ENCODE measurements around the gene PICK1. TPM values are rescaled to one million over a fixed set of nuclear protein-coding genes. Genes with fewer than 3 reads are reported as not detected.

PICK1 gene
- total RNA-seq, 1 experiment from 2014 or later = 21.3 TPM

DNA sequence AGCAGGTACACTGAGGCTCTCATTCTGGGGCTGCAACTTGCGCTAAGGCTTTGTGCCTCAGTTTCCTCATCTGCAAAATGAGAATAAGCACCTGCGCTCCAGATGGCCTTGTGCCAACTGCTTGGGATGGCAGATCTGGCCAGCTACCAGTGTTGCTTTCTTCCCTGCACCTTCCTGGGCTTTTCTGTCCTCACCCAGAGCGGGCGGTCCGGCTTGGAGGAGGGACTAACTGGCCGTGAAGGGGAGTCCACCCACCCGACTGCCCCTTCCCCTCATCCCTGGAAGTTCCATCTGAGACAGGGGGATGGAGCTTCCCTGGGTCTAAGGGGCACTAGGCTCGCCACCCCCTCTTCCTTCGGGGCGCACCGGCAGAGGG is 23.3 kb downstream of the PICK1 start:
- no peak overlapping the region for H3K4me3 ChIP-seq (ENCODE audit: low read depth in 2 of 2, low read length in 2 of 2)
- no peaks in the 10 kb centered on the region; the same call in 1 of the 2 replicates for H3K4me1 ChIP-seq (ENCODE audit: control insufficient read depth, insufficient read depth, low read length)
- BruUV-seq (replicated peaks) = no TSS peak
- intact Hi-C loops (cut with micrococcal nuclease; ENCODE audit: unreplicated experiment) (no loop called here), in situ Hi-C loops (cut with HindIII; ENCODE audit: low pct_unique_long_range_greater_than_20kb, low sequenced_read_pairs) (no loop called here)
- CTCF ChIA-PET = no interaction called here
- TF ChIP-seq, protein P1, sequence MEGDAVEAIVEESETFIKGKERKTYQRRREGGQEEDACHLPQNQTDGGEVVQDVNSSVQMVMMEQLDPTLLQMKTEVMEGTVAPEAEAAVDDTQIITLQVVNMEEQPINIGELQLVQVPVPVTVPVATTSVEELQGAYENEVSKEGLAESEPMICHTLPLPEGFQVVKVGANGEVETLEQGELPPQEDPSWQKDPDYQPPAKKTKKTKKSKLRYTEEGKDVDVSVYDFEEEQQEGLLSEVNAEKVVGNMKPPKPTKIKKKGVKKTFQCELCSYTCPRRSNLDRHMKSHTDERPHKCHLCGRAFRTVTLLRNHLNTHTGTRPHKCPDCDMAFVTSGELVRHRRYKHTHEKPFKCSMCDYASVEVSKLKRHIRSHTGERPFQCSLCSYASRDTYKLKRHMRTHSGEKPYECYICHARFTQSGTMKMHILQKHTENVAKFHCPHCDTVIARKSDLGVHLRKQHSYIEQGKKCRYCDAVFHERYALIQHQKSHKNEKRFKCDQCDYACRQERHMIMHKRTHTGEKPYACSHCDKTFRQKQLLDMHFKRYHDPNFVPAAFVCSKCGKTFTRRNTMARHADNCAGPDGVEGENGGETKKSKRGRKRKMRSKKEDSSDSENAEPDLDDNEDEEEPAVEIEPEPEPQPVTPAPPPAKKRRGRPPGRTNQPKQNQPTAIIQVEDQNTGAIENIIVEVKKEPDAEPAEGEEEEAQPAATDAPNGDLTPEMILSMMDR (IDR thresholded peaks at IDR 0.05) = no peak
- TF ChIP-seq, protein P2, sequence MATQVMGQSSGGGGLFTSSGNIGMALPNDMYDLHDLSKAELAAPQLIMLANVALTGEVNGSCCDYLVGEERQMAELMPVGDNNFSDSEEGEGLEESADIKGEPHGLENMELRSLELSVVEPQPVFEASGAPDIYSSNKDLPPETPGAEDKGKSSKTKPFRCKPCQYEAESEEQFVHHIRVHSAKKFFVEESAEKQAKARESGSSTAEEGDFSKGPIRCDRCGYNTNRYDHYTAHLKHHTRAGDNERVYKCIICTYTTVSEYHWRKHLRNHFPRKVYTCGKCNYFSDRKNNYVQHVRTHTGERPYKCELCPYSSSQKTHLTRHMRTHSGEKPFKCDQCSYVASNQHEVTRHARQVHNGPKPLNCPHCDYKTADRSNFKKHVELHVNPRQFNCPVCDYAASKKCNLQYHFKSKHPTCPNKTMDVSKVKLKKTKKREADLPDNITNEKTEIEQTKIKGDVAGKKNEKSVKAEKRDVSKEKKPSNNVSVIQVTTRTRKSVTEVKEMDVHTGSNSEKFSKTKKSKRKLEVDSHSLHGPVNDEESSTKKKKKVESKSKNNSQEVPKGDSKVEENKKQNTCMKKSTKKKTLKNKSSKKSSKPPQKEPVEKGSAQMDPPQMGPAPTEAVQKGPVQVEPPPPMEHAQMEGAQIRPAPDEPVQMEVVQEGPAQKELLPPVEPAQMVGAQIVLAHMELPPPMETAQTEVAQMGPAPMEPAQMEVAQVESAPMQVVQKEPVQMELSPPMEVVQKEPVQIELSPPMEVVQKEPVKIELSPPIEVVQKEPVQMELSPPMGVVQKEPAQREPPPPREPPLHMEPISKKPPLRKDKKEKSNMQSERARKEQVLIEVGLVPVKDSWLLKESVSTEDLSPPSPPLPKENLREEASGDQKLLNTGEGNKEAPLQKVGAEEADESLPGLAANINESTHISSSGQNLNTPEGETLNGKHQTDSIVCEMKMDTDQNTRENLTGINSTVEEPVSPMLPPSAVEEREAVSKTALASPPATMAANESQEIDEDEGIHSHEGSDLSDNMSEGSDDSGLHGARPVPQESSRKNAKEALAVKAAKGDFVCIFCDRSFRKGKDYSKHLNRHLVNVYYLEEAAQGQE (IDR thresholded peaks at IDR 0.05; ENCODE audit: insufficient read depth in 1 of 2, low read depth in 2 of 2, low read length in 1 of 2) = no peak
- TF ChIP-seq SIN3A (IDR thresholded peaks at IDR 0.05; ENCODE audit: borderline replicate concordance, insufficient read depth, low read depth, low read length) = no peak
- TF ChIP-seq TCF7L2 (IDR thresholded peaks at IDR 0.05; ENCODE audit: low read depth, low read length) = no peak
- no peak for TF ChIP-seq POLR2AphosphoS5 (IDR thresholded peaks at IDR 0.05; ENCODE audit: low read depth, low read length)
- H3K36me3 ChIP-seq (ENCODE audit: control insufficient read depth, insufficient read depth, low read length) = no peaks in the 10 kb centered on the region
- no peak overlapping the region for H3K27ac ChIP-seq (ENCODE audit: low read length)
- DNase-seq (ENCODE audit: low read depth, low spot score) (no peak), ATAC-seq (no peak)
- H3K9me3 ChIP-seq (ENCODE audit: control insufficient read depth, insufficient read depth, low read depth, low read length) = no peaks in the 10 kb centered on the region
- POLR2A ChIA-PET = no interaction called here
- no peaks in the 10 kb centered on the region for H3K27me3 ChIP-seq (ENCODE audit: control insufficient read depth, insufficient read depth, low read length)

DNA sequence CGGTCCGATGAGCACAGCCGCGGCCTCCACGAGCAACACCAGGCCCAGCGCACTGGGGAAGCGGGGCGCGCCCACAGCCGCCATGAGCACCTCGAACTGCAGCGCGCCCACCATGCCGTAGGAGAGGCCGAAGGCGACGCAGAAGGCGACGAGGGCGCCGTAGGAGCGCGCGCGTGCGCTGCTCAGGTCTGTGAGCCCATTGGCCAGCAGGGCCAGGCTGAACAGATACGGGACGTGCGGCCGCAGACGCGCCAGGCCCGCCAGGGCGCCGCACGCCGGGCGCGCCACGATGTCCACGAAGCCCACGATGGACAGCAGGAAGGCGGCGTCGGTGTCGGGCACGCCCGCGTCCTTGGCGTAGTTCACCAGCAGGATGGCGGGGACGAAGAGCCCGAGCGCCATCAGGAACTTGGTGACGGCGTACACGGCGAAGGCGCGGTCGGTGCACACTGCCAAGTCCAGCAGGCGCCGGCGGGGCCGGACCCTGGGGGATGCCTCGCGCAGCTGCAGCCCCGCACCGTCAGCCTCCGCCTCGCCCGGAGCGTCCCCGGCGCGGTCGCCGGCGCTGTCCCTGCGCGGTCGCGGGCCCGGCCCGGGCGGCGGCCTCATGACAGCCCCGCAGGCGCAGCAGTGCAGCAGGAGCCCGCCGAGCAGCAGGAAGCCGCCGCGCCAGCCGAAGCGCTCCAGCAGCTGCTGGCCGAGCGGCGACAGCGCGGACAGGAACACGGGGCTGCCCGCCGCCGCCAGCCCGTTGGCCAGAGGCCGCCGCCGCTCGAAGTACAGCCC is 23.8 kb downstream of the PICK1 start:
- H3K36me3 ChIP-seq (ENCODE audit: control insufficient read depth, insufficient read depth, low read length) = no peaks in the 10 kb centered on the region
- CTCF ChIA-PET = no interaction called here
- intact Hi-C loops (cut with micrococcal nuclease; ENCODE audit: unreplicated experiment) = no loop called here
- no peaks in the 10 kb centered on the region; the same call in 1 of the 2 replicates for H3K4me1 ChIP-seq (ENCODE audit: control insufficient read depth, insufficient read depth, low read length)
- in situ Hi-C loops (cut with HindIII; ENCODE audit: low pct_unique_long_range_greater_than_20kb, low sequenced_read_pairs) = no loop called here
- H3K4me3 ChIP-seq (ENCODE audit: low read depth in 2 of 2, low read length in 2 of 2) = no peak overlapping the region
- H3K27ac ChIP-seq (ENCODE audit: low read length) = no peak overlapping the region
- POLR2A ChIA-PET = no interaction called here
- H3K27me3 ChIP-seq (ENCODE audit: control insufficient read depth, insufficient read depth, low read length) = no peaks in the 10 kb centered on the region
- DNase-seq (ENCODE audit: low read depth, low spot score) = no peak
- TF ChIP-seq POLR2AphosphoS5 (IDR thresholded peaks at IDR 0.05; ENCODE audit: low read depth, low read length) (no peak), SIN3A (IDR thresholded peaks at IDR 0.05; ENCODE audit: borderline replicate concordance, insufficient read depth, low read depth, low read length) (no peak), TCF7L2 (IDR thresholded peaks at IDR 0.05; ENCODE audit: low read depth, low read length) (no peak)
- TF ChIP-seq, protein P1 (IDR thresholded peaks at IDR 0.05) = no peak
- TF ChIP-seq, protein P2 (IDR thresholded peaks at IDR 0.05; ENCODE audit: insufficient read depth in 1 of 2, low read depth in 2 of 2, low read length in 1 of 2) = no peak
- BruUV-seq (replicated peaks) = no TSS peak
- no peaks in the 10 kb centered on the region for H3K9me3 ChIP-seq (ENCODE audit: control insufficient read depth, insufficient read depth, low read depth, low read length)
- ATAC-seq = no peak
